ENCODE measurements around the gene VARS1. TPM values are rescaled to one million over a fixed set of nuclear protein-coding genes. Genes with fewer than 3 reads are reported as not detected.

VARS1 gene
- total and polyA plus RNA-seq, 2 experiments from 2014 or later: 71.2 to 137 TPM

GRCh38 chr6:31799781-31800180, 4.2 kb upstream of the VARS1 start:
- Histone ChIP-seq H3K4me1 (ENCODE audit: insufficient read depth) (no peaks in the 10 kb centered on the region; the same call in 1 of the 2 replicates), H3K4me2 (no peak overlapping the region), H3K79me2 (replicated peaks; ENCODE audit: insufficient read depth) (peaks cover 27% of the 10 kb centered on the region), H3F3A (replicated peaks; ENCODE audit: low read depth) (peaks cover 29% of the 10 kb centered on the region), H2AFZ (no peak overlapping the region), H4K20me1 (replicated peaks; ENCODE audit: insufficient read depth) (peaks cover 4% of the 10 kb centered on the region; the same call in 1 of the 2 replicates), H3K4me3 (no peak overlapping the region), H3K27me3 (ENCODE audit: insufficient read depth) (no peaks in the 10 kb centered on the region), H3K27ac (ENCODE audit: low read depth) (no peak overlapping the region), H3K36me3 (ENCODE audit: insufficient read depth) (peaks cover 8% of the 10 kb centered on the region), H3K9me2 (ENCODE audit: insufficient read depth) (no peaks in the 10 kb centered on the region)
- Mint-ChIP-seq H3K27ac (no peak overlapping the region), H3K27me3 (ENCODE audit: insufficient read depth, low read depth, poor library complexity) (peaks cover 8% of the 10 kb centered on the region), H3K4me1 (no peaks in the 10 kb centered on the region), H3K9me3 (no peaks in the 10 kb centered on the region), H3K36me3 (ENCODE audit: low read depth) (peaks cover 39% of the 10 kb centered on the region), H3K4me3 (no peak overlapping the region)
- ATAC-seq (no peak), DNase-seq (ENCODE audit: low spot score) (no peak)
- TF ChIP-seq CTCF (conservative IDR thresholded peaks at IDR 0.05; ENCODE audit: low read depth in 2 of 2) (no peak), EZH2phosphoT487 (IDR thresholded peaks at IDR 0.05; ENCODE audit: unreplicated experiment) (no peak), NANOG (IDR thresholded peaks at IDR 0.05; ENCODE audit: borderline replicate concordance) (no peak), EZH2 (IDR thresholded peaks at IDR 0.05; ENCODE audit: low read depth, unreplicated experiment) (no peak)

GRCh38 chr6:31797588-31797987, 2.0 kb upstream of the VARS1 start:
- H3K27me3 Mint-ChIP-seq (ENCODE audit: insufficient read depth, low read depth, poor library complexity): peaks cover 8% of the 10 kb centered on the region
- H3K36me3 ChIP-seq (ENCODE audit: insufficient read depth): peaks cover 8% of the 10 kb centered on the region; the same call in 1 of the 2 replicates
- no peaks in the 10 kb centered on the region for H3K27me3 ChIP-seq (ENCODE audit: insufficient read depth)
- H3K4me1 Mint-ChIP-seq: peaks cover 6% of the 10 kb centered on the region
- H3K27ac Mint-ChIP-seq: no peak overlapping the region
- H3K4me3 ChIP-seq: no peak overlapping the region
- H3K36me3 Mint-ChIP-seq (ENCODE audit: low read depth): peaks cover 39% of the 10 kb centered on the region
- H3K9me3 Mint-ChIP-seq: no peaks in the 10 kb centered on the region
- H3F3A ChIP-seq (replicated peaks; ENCODE audit: low read depth): peaks cover 30% of the 10 kb centered on the region
- DNase-seq (ENCODE audit: low spot score) (no peak), ATAC-seq (no peak)
- TF ChIP-seq CREB1 (CRISPR knock-in tag; IDR thresholded peaks at IDR 0.05; ENCODE audit: low read depth) (no peak), ZNF331 (CRISPR knock-in tag; IDR thresholded peaks at IDR 0.05; ENCODE audit: low read depth) (no peak), ZNF114 (CRISPR knock-in tag; IDR thresholded peaks at IDR 0.05) (no peak), JUNB (IDR thresholded peaks at IDR 0.05; ENCODE audit: unreplicated experiment) (no peak), EZH2phosphoT487 (IDR thresholded peaks at IDR 0.05; ENCODE audit: unreplicated experiment) (no peak), ZNF462 (CRISPR knock-in tag; IDR thresholded peaks at IDR 0.05) (no peak)
- H4K20me1 ChIP-seq (replicated peaks; ENCODE audit: insufficient read depth): peaks cover 4% of the 10 kb centered on the region; the same call in 1 of the 2 replicates
- no peak overlapping the region for H3K4me2 ChIP-seq
- peaks cover 28% of the 10 kb centered on the region for H3K79me2 ChIP-seq (replicated peaks; ENCODE audit: insufficient read depth)
- no peak overlapping the region for H2AFZ ChIP-seq
- no peaks in the 10 kb centered on the region; the same call in 1 of the 2 replicates for H3K4me1 ChIP-seq (ENCODE audit: insufficient read depth)
- no peak overlapping the region; the same call in 2 of the 3 replicates for H3K4me3 Mint-ChIP-seq
- H3K9me2 ChIP-seq (ENCODE audit: insufficient read depth): no peaks in the 10 kb centered on the region
- H3K27ac ChIP-seq (ENCODE audit: low read depth): no peak overlapping the region

Data from GM23338 (cell line).